AG04450 (cell line): Measurements from ENCODE around the gene DCAF6. TPM values are rescaled to one million over a fixed set of nuclear protein-coding genes. Genes with fewer than 3 reads are reported as not detected.

ENCODE experiments used
- CTCF ChIA-PET: fragments of 300-600, 350-600 bp; formaldehyde crosslinking; extraction: SDS; loops from one replicate; lab custom pipeline; 2022; ENCODE audit warnings: antibody characterized with exemption, inconsistent platforms; lab: Charles Lee
- POLR2A ChIA-PET: fragments of 350-600 bp; formaldehyde crosslinking; extraction: SDS; loops from one replicate; lab custom pipeline; 2021; ENCODE audit warnings: antibody characterized with exemption, inconsistent platforms; lab: Yijun Ruan, JAX
- DNase-seq: peaks from one replicate; pipeline ENCODE4 v3.0.0-alpha.2; 2011; ENCODE audit warnings: low read depth, low spot score
- H3K27ac ChIP-seq: one replicate; pipeline ENCODE4 v1.5.1; 2012; ENCODE audit warnings: low read depth, low read length, control low read depth
- H3K27me3 ChIP-seq: one replicate; pipeline ENCODE4 v1.6.0; 2012; ENCODE audit warnings: low read length; ENCODE audit not compliant: control insufficient read depth, insufficient read depth
- H3K4me3 ChIP-seq: 2 replicates; pipeline ENCODE4 v1.5.1; 2011; ENCODE audit warnings: mild to moderate bottlenecking, low read depth, low read length, control low read depth
- H3K9me3 ChIP-seq: 2 replicates; pipeline ENCODE4 v1.5.1; 2012; ENCODE audit warnings: low read length; ENCODE audit not compliant: control insufficient read depth, insufficient read depth
- CTCF ChIP-seq: IDR thresholded peaks from 2 replicates; pipeline ENCODE4 v1.5.1; 2011; ENCODE audit warnings: low read depth, low read length, control low read depth, inconsistent platforms
- polyA plus RNA-seq: library from polyadenylated mRNA; depleted of rRNA; stranded (reverse); fragments of >200 nt; gene quantifications from 2 replicates; pipeline ENCODE4 v1.2.3, GENCODE V29; 2011

DCAF6 gene
- polyA plus RNA-seq, 1 experiment = 137 TPM

- Histone ChIP-seq H3K4me3 (no peak overlapping the region), H3K9me3 (no peaks in the 10 kb centered on the region), H3K27ac (no peak overlapping the region), H3K27me3 (no peaks in the 10 kb centered on the region)
- CTCF ChIA-PET = no interaction called here
- POLR2A ChIA-PET = no interaction called here
- no peak for DNase-seq
- no peak for TF ChIP-seq CTCF
These were observed 58.1 kb downstream of the DCAF6 start for GRCh38 chr1:167994560-167994959.

GRCh38 chr1:167995038-167995437 is 58.6 kb downstream of the DCAF6 start:
- TF ChIP-seq CTCF = no peak
- CTCF ChIA-PET = no interaction called here
- Histone ChIP-seq H3K4me3 (no peak overlapping the region), H3K27me3 (no peaks in the 10 kb centered on the region), H3K9me3 (no peaks in the 10 kb centered on the region), H3K27ac (no peak overlapping the region)
- POLR2A ChIA-PET = no interaction called here
- no peak for DNase-seq

- Histone ChIP-seq H3K27ac (no peak overlapping the region), H3K27me3 (no peaks in the 10 kb centered on the region), H3K9me3 (no peaks in the 10 kb centered on the region), H3K4me3 (no peak overlapping the region)
- no peak for DNase-seq
- POLR2A ChIA-PET = no interaction called here
- CTCF ChIA-PET = no interaction called here
- TF ChIP-seq CTCF = no peak
These were observed 59.8 kb downstream of the DCAF6 start for GRCh38 chr1:167996266-167996665.

GRCh38 chr1:167997037-167997575 is 60.6 kb downstream of the DCAF6 start:
- no peak for TF ChIP-seq CTCF
- H3K9me3 ChIP-seq = no peaks in the 10 kb centered on the region
- CTCF ChIA-PET = no interaction called here
- H3K27me3 ChIP-seq = no peaks in the 10 kb centered on the region
- POLR2A ChIA-PET = no interaction called here
- no peak overlapping the region for H3K27ac ChIP-seq
- no peak overlapping the region for H3K4me3 ChIP-seq
- no peak for DNase-seq

- CTCF ChIA-PET = interaction anchor here (1.5 kb wide), 1 partner anchor 82 kb away, joined by 4 read pairs; no protein-coding TSS in a partner anchor
These were observed 63.4 kb downstream of the DCAF6 start for GRCh38 chr1:167999877-168000276.

More at GRCh38 chr1:167999877-168000276, 63.4 kb downstream of the DCAF6 start:
- Histone ChIP-seq H3K27ac (no peak overlapping the region), H3K27me3 (no peaks in the 10 kb centered on the region), H3K9me3 (no peaks in the 10 kb centered on the region), H3K4me3 (no peak overlapping the region)
- no peak for TF ChIP-seq CTCF
- POLR2A ChIA-PET = no interaction called here
- DNase-seq = no peak
